Caco-2 (cell line): ENCODE measurements around the gene FRMD4A. TPM values are rescaled to one million over a fixed set of nuclear protein-coding genes. Genes with fewer than 3 reads are reported as not detected.

Experiments used
- BruUV-seq: library from RNA; stranded (reverse); fragments of 400-500 nt; replicated peaks from 2 replicates; lab custom pipeline; 2021; lab: Mats Ljungman, UMichigan
- CTCF ChIA-PET: fragments of 300-600 bp; sonication (Branson Sonifier 250); formaldehyde crosslinking; loops from one replicate; lab custom pipeline; 2022; ENCODE audit warnings: antibody characterized with exemption; lab: Charles Lee
- POLR2A ChIA-PET: fragments of 300-600 bp; sonication (Branson Sonifier 250); formaldehyde crosslinking; loops from one replicate; lab custom pipeline; 2022; ENCODE audit warnings: antibody characterized with exemption; lab: Charles Lee
- DNase-seq, 2 experiments: peaks; one replicate each; pipeline versions ENCODE4 v3.0.0 to v3.0.0-alpha.2; 2020 to 2022
- H3K27me3 ChIP-seq: replicated peaks from 2 replicates; pipeline ENCODE4 v1.6.0; 2011; ENCODE audit warnings: low read length; ENCODE audit not compliant: control insufficient read depth, insufficient read depth
- H3K36me3 ChIP-seq: 2 replicates; pipeline ENCODE4 v1.5.1; 2011; ENCODE audit warnings: low read length; ENCODE audit not compliant: control insufficient read depth, insufficient read depth
- H3K4me1 ChIP-seq: fragments of 250-450 bp; sonication (Bioruptor Pico); 2 replicates; pipeline ENCODE4 v1.5.1; 2020; ENCODE audit warnings: mild to moderate bottlenecking
- H3K4me3 ChIP-seq: 2 replicates; pipeline ENCODE4 v1.5.1; 2011; ENCODE audit warnings: low read depth, mild to moderate bottlenecking, control low read depth, low read length
- H3K9me3 ChIP-seq: fragments of 250-450 bp; sonication (Bioruptor Pico); 2 replicates; pipeline ENCODE4 v1.5.1; 2020; ENCODE audit warnings: mild to moderate bottlenecking, moderate library complexity
- H3K27ac Mint-ChIP-seq: one replicate; pipeline ENCODE4 v1.8.0; 2022; ENCODE audit warnings: mixed read lengths; ENCODE audit not compliant: unreplicated experiment
- H3K27me3 Mint-ChIP-seq: one replicate; pipeline ENCODE4 v1.8.0; 2022; ENCODE audit warnings: mixed read lengths; ENCODE audit not compliant: insufficient read depth, unreplicated experiment
- H3K36me3 Mint-ChIP-seq: one replicate; pipeline ENCODE4 v1.8.0; 2022; ENCODE audit warnings: mild to moderate bottlenecking, mixed read lengths; ENCODE audit not compliant: insufficient read depth, unreplicated experiment
- H3K4me1 Mint-ChIP-seq: one replicate; pipeline ENCODE4 v1.8.0; 2022; ENCODE audit warnings: low read depth, mixed read lengths; ENCODE audit not compliant: unreplicated experiment
- H3K4me3 Mint-ChIP-seq: one replicate; pipeline ENCODE4 v1.8.0; 2022; ENCODE audit warnings: mild to moderate bottlenecking, moderate library complexity, mixed read lengths; ENCODE audit not compliant: unreplicated experiment
- H3K9me3 Mint-ChIP-seq: one replicate; pipeline ENCODE4 v1.8.0; 2022; ENCODE audit warnings: mixed read lengths; ENCODE audit not compliant: unreplicated experiment
- CTCF ChIP-seq, 2 experiments: fragments of 200-600 bp in 1 of 2; IDR thresholded peaks; 1 replicate in 1 of 2; 2 replicates in 1 of 2; pipeline versions ENCODE4 v1.5.1 to v1.8.0; 2011 to 2022; ENCODE audit warnings: antibody characterized with exemption in 1 of 2, control low read depth in 1 of 2, inconsistent platforms in 1 of 2, low read depth in 1 of 2, low read length in 1 of 2, mild to moderate bottlenecking in 1 of 2, moderate library complexity in 1 of 2; ENCODE audit not compliant: insufficient read depth in 1 of 2, severe bottlenecking in 1 of 2, unreplicated experiment in 1 of 2
- intact Hi-C: fragments of 100-400 bp; cut with micrococcal nuclease; formaldehyde crosslinking; loops from one replicate; pipeline ENCODE4 v1.10.0; 2022; ENCODE audit not compliant: unreplicated experiment
- total RNA-seq: library from RNA; stranded (reverse); gene quantifications from 2 replicates; pipeline ENCODE4 v1.2.3, GENCODE V29; 2022

Gene FRMD4A
- total RNA-seq, 1 experiment from 2014 or later = 52.1 TPM

- no peak for TF ChIP-seq CTCF (IDR thresholded peaks at IDR 0.05; ENCODE audit: insufficient read depth in 1 of 2, low read depth in 1 of 2, low read length in 1 of 2, severe bottlenecking in 1 of 2, unreplicated experiment in 1 of 2)
- Histone ChIP-seq H3K4me1 (peaks cover 15% of the 10 kb centered on the region; the same call in 1 of the 2 replicates), H3K9me3 (no peaks in the 10 kb centered on the region), H3K36me3 (no peaks in the 10 kb centered on the region), H3K4me3 (no peak overlapping the region), H3K27me3 (no peaks in the 10 kb centered on the region)
- no TSS peak for BruUV-seq
- POLR2A ChIA-PET = interaction anchor here (0.6 kb wide), 1 partner anchor 465 kb away, joined by 3 read pairs; no protein-coding TSS in a partner anchor
- no peaks in the 10 kb centered on the region for H3K36me3 Mint-ChIP-seq
- no peaks in the 10 kb centered on the region for H3K27me3 Mint-ChIP-seq
- DNase-seq = peak; percentile 60 to 70
- peaks cover 7% of the 10 kb centered on the region for H3K4me1 Mint-ChIP-seq
- CTCF ChIA-PET = interaction anchor here (0.7 kb wide), 1 partner anchor 379 kb away, joined by 5 read pairs; no protein-coding TSS in a partner anchor
- no peak overlapping the region for H3K4me3 Mint-ChIP-seq
- no peak overlapping the region for H3K27ac Mint-ChIP-seq
- intact Hi-C loops = loop anchor here (1.0 to 5.0 kb wide), 2 partner anchors 36 to 63 kb away; no protein-coding TSS in a partner anchor
- H3K9me3 Mint-ChIP-seq = no peaks in the 10 kb centered on the region
Observed at GRCh38 chr10:14259696-14260566, 70.8 kb downstream of the FRMD4A start.

DNA sequence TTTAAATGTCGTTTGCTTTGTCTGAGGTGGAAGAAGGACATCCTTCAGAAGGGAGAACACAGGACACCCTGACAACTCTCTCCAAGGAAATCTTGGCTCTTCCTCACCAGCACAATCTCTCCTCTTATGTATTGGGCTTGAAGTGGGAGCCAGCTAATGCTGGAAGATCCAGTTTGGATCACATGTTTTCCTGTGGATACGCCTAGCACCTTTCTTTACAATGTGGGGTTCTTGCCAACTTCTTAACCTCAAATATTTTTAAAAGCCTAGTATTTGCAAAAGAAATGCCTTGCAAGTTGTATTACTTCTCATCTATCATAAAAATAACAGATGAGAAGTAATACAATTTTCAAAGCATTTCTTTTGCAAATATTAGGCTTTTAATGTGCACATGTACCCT, 76.4 kb downstream of the FRMD4A start:
- H3K36me3 ChIP-seq = no peaks in the 10 kb centered on the region
- TF ChIP-seq CTCF (IDR thresholded peaks at IDR 0.05; ENCODE audit: insufficient read depth in 1 of 2, low read depth in 1 of 2, low read length in 1 of 2, severe bottlenecking in 1 of 2, unreplicated experiment in 1 of 2) = no peak
- Mint-ChIP-seq H3K27me3 (no peaks in the 10 kb centered on the region), H3K36me3 (no peaks in the 10 kb centered on the region), H3K4me3 (no peak overlapping the region), H3K4me1 (peaks cover under 1% of the 10 kb centered on the region), H3K27ac (no peak overlapping the region), H3K9me3 (no peaks in the 10 kb centered on the region)
- no peaks in the 10 kb centered on the region for H3K27me3 ChIP-seq
- CTCF ChIA-PET = no interaction called here
- intact Hi-C loops = no loop called here
- POLR2A ChIA-PET = no interaction called here
- DNase-seq = no peak
- no peak overlapping the region for H3K4me3 ChIP-seq
- no peaks in the 10 kb centered on the region for H3K4me1 ChIP-seq
- no TSS peak for BruUV-seq
- no peaks in the 10 kb centered on the region for H3K9me3 ChIP-seq

DNA sequence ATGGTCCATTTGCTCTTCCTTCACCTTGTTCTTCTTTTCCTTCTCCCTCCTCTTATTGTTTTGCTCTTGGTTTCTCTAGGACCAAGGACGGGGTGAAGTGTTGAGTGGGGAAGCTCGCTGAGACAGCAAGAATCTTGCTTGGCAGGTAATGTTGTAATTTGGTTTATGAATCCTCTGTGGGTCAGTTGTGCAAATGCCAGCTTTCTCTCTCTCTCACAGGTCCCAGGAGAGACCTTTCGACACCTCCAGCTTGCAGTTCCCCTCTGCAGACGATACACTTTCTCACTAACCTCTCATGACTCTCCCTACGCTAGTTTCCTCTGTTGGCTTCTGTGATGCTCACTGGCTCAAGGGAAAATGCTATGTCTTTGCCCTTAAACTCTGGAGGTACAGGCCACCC, 77.0 kb downstream of the FRMD4A start:
- no TSS peak for BruUV-seq
- H3K9me3 Mint-ChIP-seq = no peaks in the 10 kb centered on the region
- no peaks in the 10 kb centered on the region for H3K36me3 Mint-ChIP-seq
- ChIA-PET POLR2A (no interaction called here), CTCF (no interaction called here)
- H3K27me3 Mint-ChIP-seq = no peaks in the 10 kb centered on the region
- intact Hi-C loops = no loop called here
- H3K4me3 Mint-ChIP-seq = no peak overlapping the region
- H3K4me3 ChIP-seq = no peak overlapping the region
- no peaks in the 10 kb centered on the region for H3K27me3 ChIP-seq
- TF ChIP-seq CTCF (IDR thresholded peaks at IDR 0.05; ENCODE audit: insufficient read depth in 1 of 2, low read depth in 1 of 2, low read length in 1 of 2, severe bottlenecking in 1 of 2, unreplicated experiment in 1 of 2) = no peak
- no peaks in the 10 kb centered on the region for H3K4me1 ChIP-seq
- no peaks in the 10 kb centered on the region for H3K4me1 Mint-ChIP-seq
- DNase-seq = no peak
- no peaks in the 10 kb centered on the region for H3K36me3 ChIP-seq
- no peak overlapping the region for H3K27ac Mint-ChIP-seq
- H3K9me3 ChIP-seq = no peaks in the 10 kb centered on the region
